Mesenchymal stem cell (in vitro differentiated cells and primary cell): ENCODE data around the gene HAX1.

Source experiments
- DNase-seq: peaks from one replicate; pipeline ENCODE4 v3.0.0-alpha.2; 2013
- H2AFZ ChIP-seq: one replicate; pipeline ENCODE4 v1.6.1; 2013; ENCODE audit warnings: low read depth, mild to moderate bottlenecking, control low read depth, inconsistent platforms, low read length, moderate library complexity
- H2AK5ac ChIP-seq: 2 replicates; pipeline ENCODE4 v1.6.1; 2013; ENCODE audit warnings: low read length, moderate library complexity, mild to moderate bottlenecking, inconsistent platforms; ENCODE audit not compliant: severe bottlenecking
- H2BK120ac ChIP-seq: one replicate; pipeline ENCODE4 v1.6.1; 2013; ENCODE audit warnings: low read depth, mild to moderate bottlenecking, inconsistent platforms, low read length, moderate library complexity
- H2BK12ac ChIP-seq, 2 experiments: one replicate each; pipeline ENCODE4 v1.6.1; 2013; ENCODE audit warnings: inconsistent platforms in 2 of 2, low read length in 2 of 2, mild to moderate bottlenecking in 2 of 2, moderate library complexity in 2 of 2, control low read depth in 1 of 2
- H2BK15ac ChIP-seq: one replicate; pipeline ENCODE4 v1.6.1; 2013; ENCODE audit warnings: mild to moderate bottlenecking, low read depth, inconsistent platforms; ENCODE audit not compliant: poor library complexity, severe bottlenecking
- H2BK5ac ChIP-seq: 2 replicates; pipeline ENCODE4 v1.6.1; 2013; ENCODE audit warnings: low read depth, mild to moderate bottlenecking, low read length, control low read depth, inconsistent platforms; ENCODE audit not compliant: poor library complexity, severe bottlenecking
- H3K14ac ChIP-seq, 2 experiments: one replicate each; pipeline ENCODE4 v1.6.1; 2013; ENCODE audit warnings: inconsistent platforms in 2 of 2, low read length in 2 of 2, control low read depth in 1 of 2, mild to moderate bottlenecking in 1 of 2, moderate library complexity in 1 of 2
- H3K18ac ChIP-seq, 2 experiments: one replicate each; pipeline ENCODE4 v1.6.1; 2013; ENCODE audit warnings: inconsistent platforms in 2 of 2, low read length in 2 of 2, control low read depth in 1 of 2, low read depth in 1 of 2, mild to moderate bottlenecking in 1 of 2
- H3K23ac ChIP-seq, 2 experiments: one replicate each; pipeline ENCODE4 v1.6.1; 2013; ENCODE audit warnings: inconsistent platforms in 2 of 2, low read length in 2 of 2, mild to moderate bottlenecking in 2 of 2, moderate library complexity in 2 of 2, control low read depth in 1 of 2
- H3K27ac ChIP-seq: 2 replicates; pipeline ENCODE4 v1.5.1; 2013; ENCODE audit warnings: mild to moderate bottlenecking, moderate library complexity, low read length, control low read depth, inconsistent platforms; ENCODE audit not compliant: poor library complexity, severe bottlenecking
- H3K27me3 ChIP-seq, 2 experiments: 2 replicates each; pipeline versions ENCODE4 v1.6.1 to v1.7.0; 2013; ENCODE audit warnings: low read length in 2 of 2, mild to moderate bottlenecking in 2 of 2, moderate library complexity in 2 of 2, control low read depth in 1 of 2, inconsistent platforms in 1 of 2; ENCODE audit not compliant: control insufficient read depth in 1 of 2, insufficient read depth in 1 of 2
- H3K36me3 ChIP-seq, 2 experiments: 2 replicates each; pipeline versions ENCODE4 v1.6.1 to v1.7.0; 2013; ENCODE audit warnings: low read length in 2 of 2, control low read depth in 1 of 2, inconsistent platforms in 1 of 2, low read depth in 1 of 2, mild to moderate bottlenecking in 1 of 2; ENCODE audit not compliant: insufficient read depth in 2 of 2, control insufficient read depth in 1 of 2
- H3K4ac ChIP-seq, 2 experiments: one replicate each; pipeline ENCODE4 v1.6.1; 2013; ENCODE audit warnings: inconsistent platforms in 2 of 2, low read length in 2 of 2, mild to moderate bottlenecking in 2 of 2, moderate library complexity in 2 of 2, control low read depth in 1 of 2, low read depth in 1 of 2
- H3K4me1 ChIP-seq: 2 replicates; pipeline ENCODE4 v1.6.1; 2013; ENCODE audit warnings: low read depth, low read length, control low read depth; ENCODE audit not compliant: control insufficient read depth, insufficient read depth
- H3K4me2 ChIP-seq: 2 replicates; pipeline ENCODE4 v1.6.1; 2013; ENCODE audit warnings: low read length, mild to moderate bottlenecking, inconsistent platforms; ENCODE audit not compliant: poor library complexity, severe bottlenecking
- H3K4me3 ChIP-seq, 2 experiments: 2 replicates each; pipeline versions ENCODE4 v1.5.1 to v1.7.0; 2013; ENCODE audit warnings: low read length in 2 of 2, mild to moderate bottlenecking in 2 of 2, control low read depth in 1 of 2, low read depth in 1 of 2; ENCODE audit not compliant: insufficient read depth in 1 of 2
- H3K79me1 ChIP-seq: replicated peaks from 2 replicates; pipeline ENCODE4 v1.6.1; 2013; ENCODE audit warnings: mild to moderate bottlenecking, control low read depth, low read length, inconsistent platforms; ENCODE audit not compliant: poor library complexity, severe bottlenecking
- H3K9ac ChIP-seq: 2 replicates; pipeline ENCODE4 v1.7.0; 2013; ENCODE audit warnings: mild to moderate bottlenecking, low read length, moderate library complexity
- H3K9me3 ChIP-seq: 2 replicates; pipeline ENCODE4 v1.7.0; 2013; ENCODE audit warnings: mild to moderate bottlenecking, low read length; ENCODE audit not compliant: control insufficient read depth
- H4K8ac ChIP-seq: one replicate; pipeline ENCODE4 v1.6.1; 2013; ENCODE audit warnings: inconsistent platforms, mild to moderate bottlenecking, low read length, moderate library complexity
- H4K91ac ChIP-seq: one replicate; pipeline ENCODE4 v1.6.1; 2013; ENCODE audit warnings: mild to moderate bottlenecking, low read length, inconsistent platforms
- WGBS: methylation state at CpG from one replicate; pipeline ENCODE4 v1.1.7; 2013; ENCODE audit warnings: mixed read lengths; 5-methylcytosine and 5-hydroxymethylcytosine counted together

HAX1 gene

GRCh38 chr1:154253671-154254070 is 18.8 kb upstream of the HAX1 start:
- Histone ChIP-seq H3K9ac (no peak overlapping the region), H4K8ac (no peak overlapping the region), H2BK12ac (no peak overlapping the region), H4K91ac (no peak overlapping the region), H3K14ac (no peak overlapping the region), H2BK15ac (no peak overlapping the region), H3K36me3 (peaks cover 67 to 99% of the 10 kb centered on the region in 2 experiments), H3K4ac (no peak overlapping the region), H3K4me1 (no peaks in the 10 kb centered on the region), H3K79me1 (peaks cover 32% of the 10 kb centered on the region), H2AFZ (no peak overlapping the region), H2BK5ac (no peak overlapping the region), H3K27me3 (no peaks in the 10 kb centered on the region), H3K27ac (no peak overlapping the region), H3K9me3 (no peaks in the 10 kb centered on the region), H2AK5ac (no peak overlapping the region), H2BK120ac (no peak overlapping the region), H3K18ac (no peak overlapping the region), H3K4me3 (no peak overlapping the region), H3K23ac (no peak overlapping the region), H3K4me2 (no peak overlapping the region)
- no peak for DNase-seq
- WGBS = 98% methylated on average over 4 of the region's 7 CpGs

- Histone ChIP-seq H3K23ac (no peak overlapping the region), H3K27ac (no peak overlapping the region)
These were observed 15.7 kb upstream of the HAX1 start for GRCh38 chr1:154256686-154257085.

GRCh38 chr1:154258784-154259183 is 13.6 kb upstream of the HAX1 start:
- H2AK5ac ChIP-seq = no peak overlapping the region
- H2BK12ac ChIP-seq = no peak overlapping the region
- H4K91ac ChIP-seq = no peak overlapping the region
- H3K9ac ChIP-seq = no peak overlapping the region
- WGBS = 100% methylated on average over 1 of the region's 2 CpGs
- no peak overlapping the region for H3K23ac ChIP-seq
- no peaks in the 10 kb centered on the region for H3K4me1 ChIP-seq
- no peaks in the 10 kb centered on the region for H3K9me3 ChIP-seq
- no peak overlapping the region for H4K8ac ChIP-seq
- no peak overlapping the region for H2AFZ ChIP-seq
- no peak overlapping the region for H3K4me2 ChIP-seq
- no peak overlapping the region for H2BK120ac ChIP-seq
- no peak overlapping the region for H3K4me3 ChIP-seq
- no peak overlapping the region for H3K14ac ChIP-seq
- H2BK15ac ChIP-seq = no peak overlapping the region
- no peak overlapping the region for H3K4ac ChIP-seq
- H3K27ac ChIP-seq = no peak overlapping the region
- H3K27me3 ChIP-seq = no peaks in the 10 kb centered on the region
- H3K18ac ChIP-seq = no peak overlapping the region
- H3K36me3 ChIP-seq = peaks cover 60 to 100% of the 10 kb centered on the region in 2 experiments
- DNase-seq = no peak
- no peak overlapping the region for H2BK5ac ChIP-seq
- peaks cover 28% of the 10 kb centered on the region for H3K79me1 ChIP-seq

More at GRCh38 chr1:154256686-154257085, 15.7 kb upstream of the HAX1 start:
- Histone ChIP-seq H2BK12ac (no peak overlapping the region), H3K18ac (no peak overlapping the region), H2BK120ac (no peak overlapping the region), H3K36me3 (peaks cover 69 to 99% of the 10 kb centered on the region in 2 experiments), H3K79me1 (peaks cover 25% of the 10 kb centered on the region), H3K4ac (no peak overlapping the region), H3K4me1 (no peaks in the 10 kb centered on the region), H2AK5ac (no peak overlapping the region), H3K14ac (no peak overlapping the region), H3K27me3 (no peaks in the 10 kb centered on the region), H2BK15ac (no peak overlapping the region), H4K8ac (no peak overlapping the region), H3K4me3 (no peak overlapping the region), H3K9me3 (no peaks in the 10 kb centered on the region), H3K9ac (peak overlapping the region; percentile 57), H3K4me2 (no peak overlapping the region), H2BK5ac (no peak overlapping the region), H4K91ac (no peak overlapping the region), H2AFZ (no peak overlapping the region)
- DNase-seq = no peak

GRCh38 chr1:154260127-154260526 is 12.3 kb upstream of the HAX1 start:
- Histone ChIP-seq H3K79me1 (peaks cover 31% of the 10 kb centered on the region), H2BK120ac (no peak overlapping the region), H3K36me3 (peaks cover 58 to 100% of the 10 kb centered on the region in 2 experiments), H3K14ac (no peak overlapping the region), H2AFZ (no peak overlapping the region), H3K4me1 (no peaks in the 10 kb centered on the region), H4K8ac (no peak overlapping the region), H3K9me3 (no peaks in the 10 kb centered on the region), H3K4ac (no peak overlapping the region), H3K27ac (no peak overlapping the region), H3K9ac (no peak overlapping the region), H3K23ac (no peak overlapping the region), H3K4me3 (no peak overlapping the region), H3K27me3 (no peaks in the 10 kb centered on the region), H2BK12ac (no peak overlapping the region), H2BK5ac (no peak overlapping the region), H3K4me2 (no peak overlapping the region), H2BK15ac (no peak overlapping the region), H2AK5ac (no peak overlapping the region), H4K91ac (no peak overlapping the region), H3K18ac (no peak overlapping the region)
- DNase-seq = no peak
- 90% methylated on average over 1 of the region's 1 CpG for WGBS
